K562 (cell line): ENCODE data around the gene C3. TPM values are rescaled to one million over a fixed set of nuclear protein-coding genes. Genes with fewer than 3 reads are reported as not detected.

Experiments
- ATF3 ChIP-seq, 2 experiments: fragments of 450-650 bp in 1 of 2; sonication (generic) in 1 of 2; formaldehyde crosslinking in 1 of 2; IDR thresholded peaks in 1 of 2; conservative IDR thresholded peaks in 1 of 2; 2 replicates each; pipeline versions ENCODE4 v1.6.1 to v1.8.1; 2016 to 2023; ENCODE audit warnings: mild to moderate bottlenecking in 2 of 2, moderate library complexity in 2 of 2, inconsistent platforms in 1 of 2, missing genetic modification reagents in 1 of 2
- BCOR ChIP-seq: fragments of 450-650 bp; IDR thresholded peaks from 2 replicates; pipeline ENCODE4 v1.6.1; 2016
- BMI1 ChIP-seq: fragments of 150-350 bp; IDR thresholded peaks from 2 replicates; pipeline ENCODE4 v1.6.1; 2014; ENCODE audit warnings: low read length
- CTCF ChIP-seq, 3 experiments: IDR thresholded peaks in 2 of 3; conservative IDR thresholded peaks in 1 of 3; 2 replicates each; pipeline ENCODE4 v1.5.1; 2011 to 2012; ENCODE audit warnings: low read length in 3 of 3, mild to moderate bottlenecking in 3 of 3, control low read depth in 2 of 3, improper control_type of control experiment in 1 of 3, inconsistent platforms in 1 of 3, low read depth in 1 of 3, mixed read lengths in 1 of 3, moderate library complexity in 1 of 3; ENCODE audit not compliant: insufficient read depth in 2 of 3
- GATA2 ChIP-seq: sonication (generic); formaldehyde crosslinking; IDR thresholded peaks from 2 replicates; pipeline ENCODE4 v1.4.0; 2020; ENCODE audit warnings: mild to moderate bottlenecking, missing genetic modification reagents
- HDGF ChIP-seq: fragments of 450-650 bp; IDR thresholded peaks from 2 replicates; pipeline ENCODE4 v1.6.1; 2016
- HNRNPLL ChIP-seq: fragments of 200-400 bp; formaldehyde crosslinking; IDR thresholded peaks from 2 replicates; pipeline ENCODE4 v1.6.1; 2017; ENCODE audit warnings: low read length, low read depth, mild to moderate bottlenecking; ENCODE audit not compliant: poor library complexity, severe bottlenecking
- HOMEZ ChIP-seq: fragments of 250-450 bp; sonication (Bioruptor Pico); IDR thresholded peaks from 2 replicates; pipeline ENCODE4 v1.4.0; 2020; ENCODE audit warnings: mild to moderate bottlenecking, moderate library complexity
- MLLT1 ChIP-seq, 2 experiments: fragments of 450-650 bp; IDR thresholded peaks; 2 replicates each; pipeline ENCODE4 v1.6.1; 2016
- OTX1 ChIP-seq: fragments of 450-650 bp; formaldehyde crosslinking; IDR thresholded peaks from 2 replicates; pipeline ENCODE4 v1.4.0; 2022; ENCODE audit warnings: mild to moderate bottlenecking
- SAP30 ChIP-seq: fragments of 200-600 bp; sonication (generic); IDR thresholded peaks from 2 replicates; pipeline ENCODE4 v1.6.1; 2012; ENCODE audit warnings: borderline replicate concordance, low read depth, mild to moderate bottlenecking, moderate library complexity, low read length, control low read depth, inconsistent platforms; ENCODE audit not compliant: insufficient read depth, poor library complexity, severe bottlenecking
- SIX5 ChIP-seq, 2 experiments: IDR thresholded peaks; 2 replicates each; pipeline ENCODE4 v1.6.1; 2011; ENCODE audit warnings: low read length in 2 of 2, borderline replicate concordance in 1 of 2, low read depth in 1 of 2, mild to moderate bottlenecking in 1 of 2, moderate library complexity in 1 of 2; ENCODE audit not compliant: insufficient read depth in 1 of 2
- SUPT5H ChIP-seq: fragments of 450-650 bp; IDR thresholded peaks from 2 replicates; pipeline ENCODE4 v1.6.1; 2016
- VEZF1 ChIP-seq: fragments of 200-800 bp; sonication (Bioruptor generic); IDR thresholded peaks from 2 replicates; pipeline ENCODE4 v1.6.1; 2017; ENCODE audit warnings: missing genetic modification characterization, missing compliant biosample characterization
- ZBTB9 ChIP-seq: fragments of 450-650 bp; formaldehyde crosslinking; IDR thresholded peaks from 2 replicates; pipeline ENCODE4 v1.4.0; 2020; ENCODE audit warnings: mild to moderate bottlenecking, moderate library complexity
- ZNF239 ChIP-seq: fragments of 250-450 bp; sonication (Bioruptor Pico); IDR thresholded peaks from 2 replicates; pipeline ENCODE4 v1.4.0; 2020; ENCODE audit warnings: mild to moderate bottlenecking
- ZNF551 ChIP-seq: fragments of 250-450 bp; sonication (Bioruptor Pico); IDR thresholded peaks from 2 replicates; pipeline ENCODE4 v1.5.0; 2021; ENCODE audit warnings: mild to moderate bottlenecking, moderate library complexity
- ZNF57 ChIP-seq: fragments of 450-650 bp; formaldehyde crosslinking; IDR thresholded peaks from 2 replicates; pipeline ENCODE4 v1.4.0; 2020; ENCODE audit warnings: mild to moderate bottlenecking, moderate library complexity
- polyA plus RNA-seq, 8 experiments: library from polyadenylated mRNA; depleted of rRNA in 4 of 8; stranded (reverse) in 5 of 8; unstranded in 3 of 8; fragments of >200 nt; fragmentation: Nextera tagmentation in 2 of 8; fragmentation: Illumina TruSeq in 1 of 8; extraction: Ambion mirVana in 2 of 8; extraction: Trizol in 1 of 8; gene quantifications; 2 replicates each; pipeline versions ENCODE4 v1.2.1 to v1.2.3, GENCODE V29; 2011 to 2014; ENCODE audit warnings: inconsistent platforms in 1 of 8, missing spikeins in 1 of 8
- total RNA-seq, 7 experiments: library from RNA; depleted of rRNA in 6 of 7; stranded (reverse); fragments of >200 nt in 6 of 7; fragmentation: Illumina TruSeq in 2 of 7; extraction: Trizol in 2 of 7; gene quantifications; 2 replicates each; pipeline versions ENCODE4 v1.2.1 to v1.2.3, GENCODE V29; 2011 to 2021; ENCODE audit warnings: low replicate concordance in 1 of 7

The C3 gene
- total and polyA plus RNA-seq, 9 of the 15 experiments (the other 6 are each of a cell fraction or from before 2014, with no cell fraction given): 0.59 to 10.6 (median 2.2) TPM

- no peak for TF ChIP-seq ATF3 (IDR thresholded peaks at IDR 0.05)
- no peak for TF ChIP-seq ATF3 (CRISPR knock-in tag; conservative IDR thresholded peaks at IDR 0.05)
- TF ChIP-seq HOMEZ (CRISPR knock-in tag): no peak
- TF ChIP-seq ZNF57 (CRISPR knock-in tag): no peak
- TF ChIP-seq BMI1: no peak
- no peak for TF ChIP-seq SAP30
- no peak for TF ChIP-seq HNRNPLL
- no peak for TF ChIP-seq SIX5 (IDR thresholded peaks at IDR 0.05; ENCODE audit: borderline replicate concordance in 1 of 2, insufficient read depth in 1 of 2, low read depth in 1 of 2, low read length in 2 of 2)
- TF ChIP-seq ZBTB9: no peak; the same call in 1 of the 2 replicates
- no peak for TF ChIP-seq SUPT5H
- no peak for TF ChIP-seq ZNF551 (CRISPR knock-in tag)
- no peak for TF ChIP-seq ZNF239 (CRISPR knock-in tag)
- peak; percentile 88 for TF ChIP-seq BCOR
- TF ChIP-seq HDGF: no peak
- no peak for TF ChIP-seq OTX1
- TF ChIP-seq GATA2: peak; percentile 41; the same call in 1 of the 2 replicates
- no peak for TF ChIP-seq CTCF (IDR thresholded peaks at IDR 0.05 in 2 of 3, conservative IDR thresholded peaks at IDR 0.05 in 1 of 3; ENCODE audit: insufficient read depth in 2 of 3, low read depth in 1 of 3, low read length in 3 of 3)
- peak; percentile 66 for TF ChIP-seq VEZF1
- no peak for TF ChIP-seq MLLT1 (IDR thresholded peaks at IDR 0.05)
Measured at GRCh38 chr19:6739883-6740588, 19.6 kb upstream of the C3 start (continued).
